ENCODE data around the gene ARHGAP33. TPM values are rescaled to one million over a fixed set of nuclear protein-coding genes. Genes with fewer than 3 reads are reported as not detected.

ARHGAP33 gene
- total and polyA plus RNA-seq, 2 donors (not counting 1 experiment from before 2014, with no cell fraction given), result 0.58 to 2.3 TPM

GRCh38 chr19:35730326-35730725 is 45.0 kb upstream of the ARHGAP33 start:
- DNase-seq (ENCODE audit: low read depth in 2 of 2), result no peak
- no peak overlapping the region for H3K4me2 ChIP-seq (ENCODE audit: extremely low read depth, insufficient read depth, low read length)
- no peak overlapping the region for H3K4me3 ChIP-seq (replicated peaks in 1 of 4; ENCODE audit: control extremely low read depth in 1 of 4, insufficient read depth in 1 of 4, low read depth in 3 of 4, low read length in 4 of 4)
- H3K36me3 ChIP-seq (ENCODE audit: control insufficient read depth, insufficient read depth, low read length), result peaks cover 60% of the 10 kb centered on the region
- H3K9me3 ChIP-seq (ENCODE audit: control insufficient read depth, insufficient read depth, low read depth, low read length), result no peaks in the 10 kb centered on the region
- H4K20me1 ChIP-seq (ENCODE audit: control insufficient read depth, extremely low read depth, insufficient read depth, low read length), result no peaks in the 10 kb centered on the region
- no peak overlapping the region for H3K27ac ChIP-seq (ENCODE audit: insufficient read depth, low read length)
- TF ChIP-seq EZH2 (IDR thresholded peaks at IDR 0.05; ENCODE audit: low read length, missing control alignments) (no peak), CTCF (conservative IDR thresholded peaks at IDR 0.05 in 1 of 2, IDR thresholded peaks at IDR 0.05 in 1 of 2; ENCODE audit: low read depth in 1 of 2, low read length in 2 of 2) (no peak)
- no peaks in the 10 kb centered on the region for H3K79me2 ChIP-seq (ENCODE audit: control insufficient read depth, insufficient read depth, low read length)
- no peaks in the 10 kb centered on the region for H3K4me1 ChIP-seq (ENCODE audit: control insufficient read depth, extremely low read depth, insufficient read depth, low read length)
- H3K27me3 ChIP-seq (ENCODE audit: control insufficient read depth, insufficient read depth, low read length), result no peaks in the 10 kb centered on the region
- no peak overlapping the region for H3K9ac ChIP-seq (ENCODE audit: insufficient read depth, low read length)
- H2AFZ ChIP-seq (ENCODE audit: low read length), result no peak overlapping the region

- Histone ChIP-seq H3K4me1 (ENCODE audit: control insufficient read depth, extremely low read depth, insufficient read depth, low read length) (no peaks in the 10 kb centered on the region), H3K27ac (ENCODE audit: insufficient read depth, low read length) (no peak overlapping the region), H2AFZ (ENCODE audit: low read length) (no peak overlapping the region), H3K79me2 (ENCODE audit: control insufficient read depth, insufficient read depth, low read length) (no peaks in the 10 kb centered on the region), H3K4me3 (replicated peaks in 1 of 4; ENCODE audit: control extremely low read depth in 1 of 4, insufficient read depth in 1 of 4, low read depth in 3 of 4, low read length in 4 of 4) (no peak overlapping the region), H3K4me2 (ENCODE audit: extremely low read depth, insufficient read depth, low read length) (no peak overlapping the region), H3K9me3 (ENCODE audit: control insufficient read depth, insufficient read depth, low read depth, low read length) (no peaks in the 10 kb centered on the region), H3K36me3 (ENCODE audit: control insufficient read depth, insufficient read depth, low read length) (peaks cover 51% of the 10 kb centered on the region), H3K9ac (ENCODE audit: insufficient read depth, low read length) (no peak overlapping the region), H3K27me3 (ENCODE audit: control insufficient read depth, insufficient read depth, low read length) (no peaks in the 10 kb centered on the region), H4K20me1 (ENCODE audit: control insufficient read depth, extremely low read depth, insufficient read depth, low read length) (no peaks in the 10 kb centered on the region)
- TF ChIP-seq CTCF (conservative IDR thresholded peaks at IDR 0.05 in 1 of 2, IDR thresholded peaks at IDR 0.05 in 1 of 2; ENCODE audit: low read depth in 1 of 2, low read length in 2 of 2) (no peak), EZH2 (IDR thresholded peaks at IDR 0.05; ENCODE audit: low read length, missing control alignments) (no peak)
- DNase-seq (ENCODE audit: low read depth in 2 of 2), result no peak
These were observed 44.0 kb upstream of the ARHGAP33 start for GRCh38 chr19:35731353-35731752.

GRCh38 chr19:35731779-35732405 is 43.5 kb upstream of the ARHGAP33 start:
- no peak for TF ChIP-seq EZH2 (IDR thresholded peaks at IDR 0.05; ENCODE audit: low read length, missing control alignments)
- TF ChIP-seq CTCF (conservative IDR thresholded peaks at IDR 0.05 in 1 of 2, IDR thresholded peaks at IDR 0.05 in 1 of 2; ENCODE audit: low read depth in 1 of 2, low read length in 2 of 2), result no peak
- Histone ChIP-seq H3K9ac (ENCODE audit: insufficient read depth, low read length) (no peak overlapping the region), H3K36me3 (ENCODE audit: control insufficient read depth, insufficient read depth, low read length) (peaks cover 55% of the 10 kb centered on the region), H3K79me2 (ENCODE audit: control insufficient read depth, insufficient read depth, low read length) (no peaks in the 10 kb centered on the region), H2AFZ (ENCODE audit: low read length) (no peak overlapping the region), H3K27me3 (ENCODE audit: control insufficient read depth, insufficient read depth, low read length) (no peaks in the 10 kb centered on the region), H4K20me1 (ENCODE audit: control insufficient read depth, extremely low read depth, insufficient read depth, low read length) (no peaks in the 10 kb centered on the region), H3K9me3 (ENCODE audit: control insufficient read depth, insufficient read depth, low read depth, low read length) (no peaks in the 10 kb centered on the region), H3K4me1 (ENCODE audit: control insufficient read depth, extremely low read depth, insufficient read depth, low read length) (no peaks in the 10 kb centered on the region), H3K4me2 (ENCODE audit: extremely low read depth, insufficient read depth, low read length) (no peak overlapping the region), H3K4me3 (replicated peaks in 1 of 4; ENCODE audit: control extremely low read depth in 1 of 4, insufficient read depth in 1 of 4, low read depth in 3 of 4, low read length in 4 of 4) (no peak overlapping the region), H3K27ac (ENCODE audit: insufficient read depth, low read length) (no peak overlapping the region)
- no peak for DNase-seq (ENCODE audit: low read depth in 2 of 2)
